K562 (cell line): ENCODE results near the gene STUB1. TPM values are rescaled to one million over a fixed set of nuclear protein-coding genes. Genes with fewer than 3 reads are reported as not detected.

Experiments
- ARID2 ChIP-seq: fragments of 450-650 bp; IDR thresholded peaks from 2 replicates; pipeline ENCODE4 v1.6.1; 2017; ENCODE audit warnings: antibody characterized with exemption, mild to moderate bottlenecking
- CCNT2 ChIP-seq: IDR thresholded peaks from 2 replicates; pipeline ENCODE4 v1.6.1; 2011; ENCODE audit warnings: borderline replicate concordance, low read depth, mild to moderate bottlenecking, moderate library complexity, mixed read lengths, low read length; ENCODE audit not compliant: insufficient read length; ENCODE audit errors: extremely low read depth
- CXXC5 ChIP-seq: fragments of 250-450 bp; sonication (Bioruptor Pico); IDR thresholded peaks from 2 replicates; pipeline ENCODE4 v1.8.0; 2022; ENCODE audit warnings: inconsistent platforms, mild to moderate bottlenecking, moderate library complexity
- FOXM1 ChIP-seq, 2 experiments: fragments of 450-650 bp in 1 of 2; sonication (generic) in 1 of 2; formaldehyde crosslinking in 1 of 2; IDR thresholded peaks; 2 replicates each; pipeline versions ENCODE4 v1.6.1 to v1.9.0; 2017 to 2022; ENCODE audit warnings: low read depth in 2 of 2, mild to moderate bottlenecking in 2 of 2, missing genetic modification reagents in 1 of 2, moderate library complexity in 1 of 2
- GTF3C2 ChIP-seq: IDR thresholded peaks from 3 replicates; pipeline ENCODE4 v1.6.1; 2011; ENCODE audit warnings: borderline replicate concordance, mild to moderate bottlenecking, moderate library complexity; ENCODE audit not compliant: insufficient read length; ENCODE audit errors: extremely low read depth
- KDM5B ChIP-seq: fragments of 200-600 bp; sonication (generic); IDR thresholded peaks from 2 replicates; pipeline ENCODE4 v1.6.1; 2012; ENCODE audit warnings: low read depth, mild to moderate bottlenecking, moderate library complexity, low read length, control low read depth, inconsistent platforms; ENCODE audit not compliant: insufficient replicate concordance
- MCM7 ChIP-seq, 2 experiments: fragments of 450-650 bp; IDR thresholded peaks; 2 replicates each; pipeline ENCODE4 v1.6.1; 2016 to 2018
- MITF ChIP-seq: IDR thresholded peaks from 2 replicates; pipeline ENCODE4 v1.6.1; 2014; ENCODE audit warnings: antibody characterized with exemption
- NFIC ChIP-seq: fragments of 450-650 bp; IDR thresholded peaks from 2 replicates; pipeline ENCODE4 v1.6.1; 2017; ENCODE audit warnings: mild to moderate bottlenecking, inconsistent platforms
- NR2C2 ChIP-seq, 2 experiments: fragments of 200-800 bp in 1 of 2; sonication (Bioruptor generic) in 1 of 2; sonication (generic) in 1 of 2; formaldehyde crosslinking in 1 of 2; IDR thresholded peaks; 2 replicates each; pipeline versions ENCODE4 v1.6.1 to v1.8.0; 2016 to 2022; ENCODE audit warnings: mild to moderate bottlenecking in 1 of 2, missing compliant biosample characterization in 1 of 2, missing genetic modification characterization in 1 of 2, missing genetic modification reagents in 1 of 2
- PCBP2 ChIP-seq: fragments of 200-400 bp; formaldehyde crosslinking; IDR thresholded peaks from 2 replicates; pipeline ENCODE4 v1.6.1; 2018; ENCODE audit warnings: low read length, low read depth, mild to moderate bottlenecking, moderate library complexity; ENCODE audit not compliant: poor library complexity, severe bottlenecking
- PML ChIP-seq: IDR thresholded peaks from 2 replicates; pipeline ENCODE4 v1.6.1; 2012; ENCODE audit warnings: low read length, inconsistent platforms
- RBM25 ChIP-seq: fragments of 200-400 bp; formaldehyde crosslinking; IDR thresholded peaks from 2 replicates; pipeline ENCODE4 v1.6.1; 2018; ENCODE audit warnings: low read length, low read depth, moderate library complexity; ENCODE audit not compliant: severe bottlenecking
- SLC30A9 ChIP-seq: fragments of 250-450 bp; sonication (Bioruptor Pico); IDR thresholded peaks from 2 replicates; pipeline ENCODE4 v1.8.0; 2022; ENCODE audit warnings: mild to moderate bottlenecking, moderate library complexity
- SRSF9 ChIP-seq: fragments of 200-400 bp; formaldehyde crosslinking; IDR thresholded peaks from 2 replicates; pipeline ENCODE4 v1.6.1; 2017; ENCODE audit warnings: low read depth, low read length, borderline replicate concordance
- YBX1 ChIP-seq: fragments of 450-650 bp; IDR thresholded peaks from 2 replicates; pipeline ENCODE4 v1.7.1; 2016; ENCODE audit warnings: mild to moderate bottlenecking
- ZNF76 ChIP-seq: fragments of 250-450 bp; sonication (Bioruptor Pico); IDR thresholded peaks from 2 replicates; pipeline ENCODE4 v1.4.0; 2020; ENCODE audit warnings: mild to moderate bottlenecking, moderate library complexity, borderline replicate concordance
- polyA plus RNA-seq, 8 experiments: library from polyadenylated mRNA; depleted of rRNA in 4 of 8; stranded (reverse) in 5 of 8; unstranded in 3 of 8; fragments of >200 nt; fragmentation: Nextera tagmentation in 2 of 8; fragmentation: Illumina TruSeq in 1 of 8; extraction: Ambion mirVana in 2 of 8; extraction: Trizol in 1 of 8; gene quantifications; 2 replicates each; pipeline versions ENCODE4 v1.2.1 to v1.2.3, GENCODE V29; 2011 to 2014; ENCODE audit warnings: inconsistent platforms in 1 of 8, missing spikeins in 1 of 8
- total RNA-seq, 7 experiments: library from RNA; depleted of rRNA in 6 of 7; stranded (reverse); fragments of >200 nt in 6 of 7; fragmentation: Illumina TruSeq in 2 of 7; extraction: Trizol in 2 of 7; gene quantifications; 2 replicates each; pipeline versions ENCODE4 v1.2.1 to v1.2.3, GENCODE V29; 2011 to 2021; ENCODE audit warnings: low replicate concordance in 1 of 7
- TF ChIP-seq, protein P1 (sequence below): sonication (generic); formaldehyde crosslinking; IDR thresholded peaks from 2 replicates; pipeline ENCODE4 v1.8.0; 2022; ENCODE audit warnings: missing genetic modification reagents, mild to moderate bottlenecking, borderline replicate concordance
- TF ChIP-seq, protein P2 (sequence below): fragments of 250-450 bp; sonication (Bioruptor Pico); IDR thresholded peaks from 2 replicates; pipeline ENCODE4 v1.8.0; 2021; ENCODE audit warnings: moderate library complexity, mild to moderate bottlenecking, inconsistent platforms

The STUB1 gene
- total and polyA plus RNA-seq, 9 of the 15 experiments (the other 6 are each of a cell fraction or from before 2014, with no cell fraction given) = 10.6 to 251 (median 152) TPM

GRCh38 chr16:727291-727977 is 47.2 kb downstream of the STUB1 start (continued):
- no peak for TF ChIP-seq SLC30A9
- TF ChIP-seq NR2C2 (CRISPR knock-in tag; IDR thresholded peaks at IDR 0.05) = no peak
- peak; percentile 23; the same call in 1 of the 2 replicates for TF ChIP-seq NR2C2 (tag; IDR thresholded peaks at IDR 0.05)
- TF ChIP-seq, protein P1, sequence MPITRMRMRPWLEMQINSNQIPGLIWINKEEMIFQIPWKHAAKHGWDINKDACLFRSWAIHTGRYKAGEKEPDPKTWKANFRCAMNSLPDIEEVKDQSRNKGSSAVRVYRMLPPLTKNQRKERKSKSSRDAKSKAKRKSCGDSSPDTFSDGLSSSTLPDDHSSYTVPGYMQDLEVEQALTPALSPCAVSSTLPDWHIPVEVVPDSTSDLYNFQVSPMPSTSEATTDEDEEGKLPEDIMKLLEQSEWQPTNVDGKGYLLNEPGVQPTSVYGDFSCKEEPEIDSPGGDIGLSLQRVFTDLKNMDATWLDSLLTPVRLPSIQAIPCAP = no peak
- TF ChIP-seq PML = no peak
- no peak for TF ChIP-seq MCM7 (IDR thresholded peaks at IDR 0.05)
- no peak for TF ChIP-seq RBM25
- TF ChIP-seq SRSF9 = no peak
- peak; percentile 5 for TF ChIP-seq CXXC5 (CRISPR knock-in tag)
- TF ChIP-seq, protein P2, sequence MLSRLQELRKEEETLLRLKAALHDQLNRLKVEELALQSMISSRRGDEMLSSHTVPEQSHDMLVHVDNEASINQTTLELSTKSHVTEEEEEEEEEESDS = no peak
- TF ChIP-seq FOXM1 (IDR thresholded peaks at IDR 0.05; ENCODE audit: low read depth) = no peak
- TF ChIP-seq FOXM1 (CRISPR knock-in tag; IDR thresholded peaks at IDR 0.05; ENCODE audit: low read depth) = 0 out of 2 replicates have a peak, but pooled peaks have one; percentile 46
- TF ChIP-seq ZNF76 (CRISPR knock-in tag) = no peak
- no peak for TF ChIP-seq CCNT2
- no peak for TF ChIP-seq PCBP2
- no peak for TF ChIP-seq MITF
- TF ChIP-seq YBX1 = no peak
- no peak for TF ChIP-seq ARID2
- peak; percentile 42; the same call in 1 of the 2 replicates for TF ChIP-seq NFIC
- peak; percentile 7 for TF ChIP-seq KDM5B
- TF ChIP-seq GTF3C2 = no peak
